DMS53 treated with DMSO at 0.1 percent for 48 hours (cell line): ENCODE results near the gene NUP210.
"Not testable (repeated sequence)": the region's sequence is repeated elsewhere in the genome, so short reads cannot be mapped to it uniquely, and the experiment has no call there.

Experiments
- DNase-seq: peaks from one replicate; lab custom pipeline; 2025; ENCODE audit not compliant: unreplicated experiment; lab: John Stamatoyannopoulos, UW

Gene NUP210

DNA sequence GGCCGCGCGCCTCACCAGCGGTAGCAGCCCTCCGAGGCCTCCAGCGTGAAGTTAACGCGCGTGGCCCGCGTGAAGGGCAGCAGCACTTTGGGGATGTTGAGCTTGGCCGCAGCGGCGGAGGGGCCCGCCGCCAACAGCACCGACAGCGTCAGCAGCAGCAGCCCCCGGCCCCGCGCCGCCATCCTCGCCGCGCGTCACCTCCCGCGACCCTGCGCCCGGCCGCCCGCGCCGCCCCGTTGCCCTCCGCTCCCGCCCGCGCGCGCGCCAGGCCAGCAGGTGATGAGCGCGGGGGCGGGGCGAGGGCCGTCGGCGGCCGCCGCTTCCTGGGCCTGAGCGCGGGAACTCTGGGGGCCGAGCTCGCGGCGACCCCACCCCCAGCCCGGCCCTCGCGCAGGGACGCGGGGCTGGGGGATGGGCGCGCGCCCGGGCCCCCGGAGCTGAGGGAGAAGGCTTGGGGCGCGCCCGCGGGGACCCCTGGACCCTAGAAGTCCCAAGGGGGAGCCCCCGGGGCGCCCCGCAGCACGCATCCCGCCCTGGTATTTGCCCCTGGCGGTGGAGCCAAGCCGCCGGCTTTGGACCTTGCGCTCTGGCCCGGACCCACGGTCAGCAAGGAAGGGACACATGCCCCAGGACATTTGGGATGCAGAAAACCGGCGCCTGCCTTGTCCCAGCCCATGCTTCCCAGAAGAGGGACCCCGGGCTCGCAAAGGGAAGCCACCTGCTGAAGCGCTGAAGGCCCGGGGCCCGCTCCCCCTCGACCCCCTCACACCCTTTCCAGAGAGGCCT lies at the start of gene NUP210:
NUP210 (minus strand) TSS at position 278 of the 786 bp plus-strand sequence; CDS start at position 182, 96 bp downstream.
- peak; percentile 1 for DNase-seq

DNA sequence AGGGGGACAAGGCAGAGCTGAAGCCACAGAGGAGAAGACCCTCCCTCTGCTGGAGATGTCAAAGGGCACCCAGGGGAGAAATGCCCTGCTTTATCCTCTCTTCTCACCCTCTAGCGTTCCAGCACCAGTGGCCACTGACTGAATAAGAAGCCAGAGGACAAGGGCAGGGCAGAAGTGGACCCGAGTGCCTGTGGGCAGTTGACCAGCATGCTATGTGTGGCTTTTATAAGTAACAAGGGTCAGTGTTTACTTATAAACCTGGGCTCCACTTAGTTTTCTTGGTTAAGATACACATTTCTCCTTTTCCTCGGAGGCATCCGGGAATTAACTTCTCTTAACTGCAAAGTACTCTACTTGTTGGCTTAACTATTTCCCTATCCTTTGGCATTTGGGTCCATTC lies 46.7 kb upstream of the NUP210 start:
- no peak for DNase-seq

DNA sequence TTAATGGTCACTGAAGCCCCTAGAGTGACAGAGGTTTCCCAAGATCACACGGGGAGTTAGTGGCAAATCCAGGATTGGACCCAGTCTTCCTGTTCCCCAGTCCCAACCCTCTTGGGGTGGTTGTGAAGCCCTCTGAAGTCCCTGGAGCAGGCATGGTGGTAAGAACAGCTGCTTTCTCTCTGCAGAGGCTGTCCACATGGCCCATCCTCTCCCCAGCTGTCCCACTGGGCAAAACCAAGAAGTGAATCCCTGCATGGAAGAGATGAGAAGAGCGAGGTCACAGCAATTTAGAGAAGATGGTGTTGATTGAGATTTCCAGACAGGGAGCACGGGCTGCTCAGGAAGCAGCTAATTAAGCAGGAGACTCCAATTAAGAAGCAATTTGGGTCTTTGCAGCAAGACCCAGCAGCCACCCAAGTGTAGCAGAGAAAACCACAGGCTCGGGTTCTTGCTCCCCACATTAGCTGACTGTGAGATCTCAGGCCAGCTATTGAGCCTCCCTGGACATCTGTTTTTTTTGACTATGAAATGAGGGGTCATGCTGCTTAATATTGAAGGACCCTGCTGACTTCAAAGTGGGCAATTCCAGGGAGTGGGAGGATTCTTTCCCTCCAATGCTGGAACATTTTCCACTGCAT lies 45.2 kb upstream of the NUP210 start:
- no peak for DNase-seq

DNA sequence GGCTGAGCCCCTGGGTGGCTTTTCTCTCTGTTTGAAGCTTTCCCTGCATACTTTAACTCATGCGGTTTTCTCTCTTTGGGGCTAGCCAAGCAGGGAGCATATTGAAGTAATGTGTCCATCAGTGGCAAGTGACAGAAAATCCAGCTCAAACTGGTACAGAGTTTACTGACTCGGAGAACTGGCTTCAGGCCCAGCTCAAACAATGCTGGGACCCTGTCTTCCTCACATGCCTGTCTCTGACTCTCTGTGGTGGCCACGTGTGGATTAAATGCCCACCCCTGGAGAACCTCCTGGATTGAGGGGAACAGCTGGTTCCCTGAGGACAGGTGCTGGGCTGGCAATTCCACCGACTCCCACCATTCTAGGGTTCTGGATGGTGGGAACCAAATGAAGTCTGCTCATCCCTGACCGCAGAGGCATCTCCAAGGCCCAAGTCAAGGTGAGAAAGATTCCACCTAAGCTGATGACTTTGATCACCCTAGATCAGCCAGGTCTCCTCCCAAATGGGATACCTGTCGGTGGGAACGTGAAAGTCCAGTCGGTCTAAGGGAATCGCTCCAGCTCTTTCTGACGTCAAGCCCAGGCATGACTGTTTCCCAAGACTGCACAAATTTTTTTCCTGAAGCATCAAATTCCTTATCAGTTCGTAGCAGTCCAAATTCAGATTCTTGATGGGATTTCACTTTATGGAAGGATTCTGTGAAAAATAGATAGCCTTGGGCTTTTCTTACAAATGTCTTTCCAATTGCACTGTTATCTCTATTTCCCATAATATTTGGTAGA lies 43.7 kb upstream of the NUP210 start:
- DNase-seq: no peak

DNA sequence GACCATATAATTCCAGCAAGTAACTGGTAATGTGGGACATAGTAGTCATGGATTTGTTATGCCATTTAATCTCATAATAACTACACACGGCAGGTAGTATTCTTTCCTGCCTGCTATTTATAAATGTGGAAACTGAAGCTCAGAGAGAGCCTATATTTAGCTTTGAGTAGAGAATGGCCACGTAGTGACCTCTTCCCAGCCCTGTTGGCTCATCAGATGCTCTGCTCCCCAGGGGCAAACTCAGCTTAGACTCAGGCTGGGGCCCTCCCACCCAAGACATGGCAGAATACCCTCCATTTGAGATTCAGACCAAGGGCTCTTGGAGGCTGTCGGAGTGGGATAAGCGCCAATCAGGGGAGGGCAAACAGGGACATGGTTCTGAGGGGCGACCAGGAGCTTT lies 42.7 kb upstream of the NUP210 start:
- no peak for DNase-seq

DNA sequence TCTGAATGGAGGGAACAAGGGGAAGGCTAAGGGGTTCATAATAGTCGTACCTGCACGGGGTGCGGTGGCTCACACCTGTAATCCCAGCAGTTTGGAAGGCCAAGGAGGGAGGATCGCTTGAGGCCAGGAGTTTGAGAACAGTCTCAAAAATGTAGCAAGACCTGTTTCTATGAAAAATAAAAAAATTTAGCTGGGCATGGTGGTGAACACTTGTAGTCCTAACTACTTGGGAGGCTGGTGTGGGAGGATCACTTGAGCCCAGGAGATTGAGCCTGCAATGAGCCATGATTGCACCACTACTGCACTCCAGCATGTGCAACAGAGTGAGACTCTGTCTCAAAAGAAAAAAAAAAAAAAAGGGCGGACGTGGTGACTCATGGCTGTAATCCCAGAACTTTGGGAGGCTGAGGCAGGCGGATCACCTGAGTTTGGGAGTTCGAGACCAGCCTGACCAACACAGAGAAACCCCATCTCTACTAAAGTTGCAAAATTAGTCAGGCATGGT lies 42.1 kb upstream of the NUP210 start:
- no peak for DNase-seq

DNA sequence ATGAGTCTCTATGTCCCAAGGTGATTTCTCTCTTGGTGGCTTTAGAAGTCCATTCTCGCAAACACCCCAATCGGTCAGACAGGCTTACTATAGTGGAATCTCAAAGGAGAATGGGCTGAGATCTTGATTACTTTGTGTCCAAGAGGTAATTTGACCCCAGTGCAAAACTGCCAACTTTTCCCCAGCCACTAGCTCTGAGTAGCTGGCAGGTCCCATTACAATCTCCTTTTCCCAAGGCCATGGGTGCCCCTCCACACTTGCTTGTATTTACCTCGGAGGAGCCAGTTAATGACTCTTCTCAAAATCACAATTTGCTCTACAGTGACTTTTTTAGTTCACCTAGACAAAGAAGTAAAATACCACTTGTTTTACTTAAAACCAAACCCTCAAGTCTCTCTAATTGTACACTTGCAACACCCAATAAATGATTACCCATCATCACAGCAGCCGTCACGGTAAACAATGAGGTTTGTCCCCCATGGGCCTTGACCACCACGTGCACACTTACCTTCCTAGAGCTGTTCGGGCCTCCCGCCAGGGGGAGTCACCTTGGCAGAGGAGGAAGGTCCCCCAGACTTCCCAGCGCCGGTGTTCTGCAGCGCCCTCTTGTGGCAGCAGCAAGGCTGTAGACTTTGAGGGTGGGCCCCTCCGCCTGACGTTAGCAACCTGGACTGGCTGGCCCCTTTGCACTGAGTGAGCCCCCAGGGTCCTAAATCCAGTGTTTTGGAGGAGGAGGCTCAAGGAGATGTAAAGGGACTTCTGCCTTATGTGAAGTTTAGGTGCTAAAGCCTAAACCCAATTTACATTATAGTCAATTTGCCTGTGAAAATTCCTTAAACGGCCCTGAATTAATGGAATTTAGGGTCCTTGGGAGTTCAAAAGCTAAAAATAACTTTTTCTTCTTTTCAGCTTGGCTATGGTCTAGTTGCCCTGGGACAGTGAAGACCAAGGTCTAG lies 41.3 kb upstream of the NUP210 start:
- no peak for DNase-seq

DNA sequence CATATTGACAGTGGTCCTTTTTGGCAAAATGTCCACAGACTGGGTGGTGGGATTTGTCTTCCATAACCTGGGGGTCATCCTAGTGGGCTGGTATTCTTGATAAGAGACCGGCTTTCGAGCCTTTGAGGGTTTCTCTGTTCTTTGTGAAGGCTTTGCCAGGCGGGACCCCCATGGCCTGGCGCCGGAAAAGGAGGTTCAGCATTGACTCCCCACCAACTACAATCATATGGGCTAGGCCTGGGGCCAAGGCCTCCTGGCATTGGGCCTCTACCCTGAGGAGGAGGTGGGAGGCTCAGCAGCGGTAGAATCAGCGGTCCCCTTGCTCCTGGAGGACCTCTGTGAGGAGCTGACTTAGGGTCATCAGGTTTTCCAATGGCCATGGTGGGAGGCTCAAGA lies 40.2 kb upstream of the NUP210 start:
- DNase-seq: no peak

DNA sequence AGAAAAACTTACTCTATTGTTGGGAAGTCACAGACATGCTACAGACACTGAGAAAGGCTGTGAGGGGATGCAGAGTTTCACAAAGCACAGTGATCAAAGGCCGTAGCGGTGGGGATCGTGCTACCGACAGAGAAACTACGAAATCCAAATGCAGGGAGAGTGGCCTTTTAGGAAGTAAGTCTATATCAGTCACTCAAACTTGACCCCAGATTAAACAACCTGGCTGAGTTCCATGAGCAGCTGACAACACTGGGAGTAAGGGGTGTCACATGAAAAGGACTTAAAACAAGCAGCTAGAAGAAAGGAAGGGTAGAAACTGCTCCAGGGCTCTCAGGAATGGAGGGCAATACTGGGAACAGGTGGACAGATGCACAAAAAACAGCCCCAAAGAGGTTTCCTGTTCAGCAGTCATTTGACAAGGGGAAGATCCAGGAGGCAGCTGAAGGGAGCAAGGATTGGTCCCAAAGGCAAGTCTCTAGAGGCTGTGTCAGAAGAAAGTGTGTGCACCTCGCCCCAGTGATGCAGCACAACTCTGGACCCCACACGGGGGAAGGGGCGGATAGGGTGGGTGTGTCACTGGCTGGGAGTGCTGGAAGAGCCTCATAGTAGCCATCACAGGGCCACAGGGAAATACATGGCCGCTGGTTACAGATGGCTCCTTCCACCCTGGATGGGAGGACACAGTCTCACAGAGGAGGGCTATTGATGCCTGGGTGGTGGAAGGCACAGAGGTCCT lies 39.7 kb upstream of the NUP210 start:
- DNase-seq: no peak

DNA sequence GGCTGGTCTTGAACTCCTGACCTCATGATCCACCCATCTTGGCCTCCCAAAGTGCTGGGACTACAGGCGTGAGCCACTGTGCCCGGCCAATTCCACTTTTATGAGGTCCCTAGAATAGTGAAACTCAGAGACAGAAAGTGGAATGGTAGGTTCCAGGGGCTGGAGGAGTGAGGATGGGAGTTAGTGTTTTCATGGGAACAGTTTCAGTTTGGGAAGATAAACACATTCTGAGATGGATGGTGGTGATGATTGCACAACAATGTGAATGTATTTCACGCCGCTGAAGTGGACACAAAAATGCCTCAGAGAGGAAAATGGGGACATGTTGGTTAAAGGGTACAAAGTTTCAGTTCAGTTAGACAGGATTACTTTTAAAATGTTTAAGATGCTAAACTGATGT lies 37.5 kb upstream of the NUP210 start:
- no peak for DNase-seq

DNA sequence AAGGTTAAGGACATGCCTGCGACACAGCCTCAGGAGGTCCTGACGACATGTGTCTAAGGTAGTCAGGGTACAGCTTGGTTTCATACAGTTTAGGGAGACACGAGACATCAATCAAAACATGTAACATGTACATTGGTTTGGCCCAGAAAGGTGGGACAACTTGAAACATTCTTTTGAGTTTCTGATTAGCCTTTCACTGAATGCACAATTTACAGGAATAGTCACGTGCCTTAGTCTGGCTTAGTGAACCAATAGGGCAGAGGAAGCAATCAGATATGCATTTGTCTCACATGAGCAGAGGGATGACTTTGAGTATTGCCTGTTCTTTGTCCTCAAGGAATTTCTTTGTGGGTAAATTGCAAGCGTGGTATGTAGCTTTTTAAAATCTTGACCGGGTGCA lies 35.5 kb upstream of the NUP210 start:
- no peak for DNase-seq

DNA sequence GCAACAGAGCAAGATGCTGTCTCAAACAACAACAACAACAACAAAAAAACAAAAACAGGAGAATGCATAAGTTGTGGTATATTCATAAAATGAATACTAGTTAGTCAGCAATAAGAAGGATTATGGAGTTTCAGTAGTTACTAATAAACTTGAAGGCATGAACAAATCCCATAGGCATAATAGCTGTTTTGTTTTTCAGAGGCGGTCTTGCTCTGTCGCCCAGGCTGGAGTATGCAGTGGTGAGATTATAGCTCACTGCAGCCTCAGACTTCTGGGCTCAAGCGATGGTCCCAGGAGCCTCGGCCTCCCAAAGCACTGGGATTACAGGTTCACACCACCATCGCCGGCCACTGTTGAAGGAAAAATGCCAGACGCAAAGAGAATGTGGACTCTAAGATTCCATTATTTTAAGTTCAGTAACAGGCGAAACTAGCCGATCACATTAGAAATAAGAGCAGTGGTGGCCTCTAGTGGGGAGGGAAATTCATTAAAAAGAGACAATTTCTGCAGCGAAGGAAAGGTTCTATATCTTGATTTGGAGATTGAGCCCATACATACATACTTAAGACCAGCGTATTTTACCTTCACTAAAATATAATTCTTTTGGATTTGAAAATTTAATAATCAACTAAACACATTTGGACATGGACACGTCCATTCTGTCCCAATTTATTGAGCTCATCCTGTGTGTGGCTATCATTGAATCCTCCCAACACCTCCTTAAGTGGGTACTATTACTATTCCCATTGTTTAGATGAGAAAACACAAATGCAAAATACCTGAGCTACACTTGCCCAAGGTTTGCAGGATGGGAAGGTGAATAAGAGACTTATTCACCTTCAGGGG lies 32.6 kb upstream of the NUP210 start:
- peak; percentile 27 for DNase-seq

DNA sequence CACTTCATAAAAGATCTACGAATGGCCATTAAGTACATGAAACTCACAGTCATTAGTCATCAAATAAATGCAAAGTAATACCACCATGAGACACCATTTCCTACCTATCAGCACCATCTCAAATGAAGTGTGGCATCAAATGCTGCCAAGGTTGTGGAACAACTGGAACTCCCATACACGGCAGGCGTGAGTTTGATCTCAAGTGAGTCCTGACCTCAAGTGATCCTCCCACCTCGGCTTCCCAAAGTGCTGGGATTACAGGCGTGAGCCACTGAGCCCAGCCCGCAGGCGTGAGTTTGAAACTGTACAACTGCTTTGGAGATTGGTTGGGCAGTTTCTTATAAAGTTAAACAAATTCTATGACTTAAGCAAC lies 31.2 kb upstream of the NUP210 start:
- DNase-seq: no peak

DNA sequence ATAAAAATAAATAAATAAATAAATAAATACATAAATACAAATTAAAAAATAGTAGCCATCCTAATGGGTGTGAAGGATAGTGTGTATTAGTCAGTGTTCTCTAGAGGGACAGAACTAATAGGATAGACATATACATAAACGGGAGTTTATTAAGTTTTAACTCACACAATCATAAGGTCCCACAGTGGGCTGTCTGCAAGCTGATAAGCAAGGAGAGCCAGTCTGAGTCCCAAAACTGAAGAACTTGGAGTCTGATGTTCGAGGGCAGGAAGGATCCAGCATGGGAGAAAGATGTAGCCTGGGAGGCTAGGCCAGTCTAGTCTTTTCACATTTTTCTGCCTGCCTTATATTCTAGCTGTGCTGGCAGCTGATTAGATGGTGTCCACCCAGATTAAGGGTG lies 22.8 kb upstream of the NUP210 start:
- DNase-seq: not testable (repeated sequence)

DNA sequence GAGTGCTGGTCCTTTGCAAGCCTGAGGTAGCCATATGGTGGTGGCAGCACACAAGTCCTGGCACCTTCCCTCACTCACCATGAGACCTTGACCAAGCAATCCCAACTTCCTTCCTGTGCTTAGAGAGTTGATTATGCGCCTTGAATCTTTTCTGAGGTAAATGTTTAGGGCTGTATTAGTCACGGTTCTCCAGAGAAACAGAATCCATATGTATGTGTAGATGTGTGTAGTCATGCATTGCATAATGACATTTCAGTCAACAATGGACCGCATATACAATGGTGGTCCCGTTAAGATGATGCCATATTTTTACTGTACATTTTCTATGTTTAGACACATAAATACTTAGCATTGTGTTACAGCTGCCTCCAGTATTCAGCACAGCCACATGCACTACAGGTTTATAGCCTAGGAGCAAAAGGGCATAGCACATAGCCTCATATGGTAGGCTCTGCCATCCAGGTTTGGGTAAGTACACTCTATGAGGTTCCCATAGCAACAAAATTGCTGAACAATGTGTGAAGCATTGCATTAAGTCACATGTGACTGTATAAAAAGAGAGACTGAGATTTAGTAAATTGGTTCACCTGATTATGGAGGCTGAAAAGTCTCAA lies 20.2 kb upstream of the NUP210 start:
- DNase-seq: no peak

DNA sequence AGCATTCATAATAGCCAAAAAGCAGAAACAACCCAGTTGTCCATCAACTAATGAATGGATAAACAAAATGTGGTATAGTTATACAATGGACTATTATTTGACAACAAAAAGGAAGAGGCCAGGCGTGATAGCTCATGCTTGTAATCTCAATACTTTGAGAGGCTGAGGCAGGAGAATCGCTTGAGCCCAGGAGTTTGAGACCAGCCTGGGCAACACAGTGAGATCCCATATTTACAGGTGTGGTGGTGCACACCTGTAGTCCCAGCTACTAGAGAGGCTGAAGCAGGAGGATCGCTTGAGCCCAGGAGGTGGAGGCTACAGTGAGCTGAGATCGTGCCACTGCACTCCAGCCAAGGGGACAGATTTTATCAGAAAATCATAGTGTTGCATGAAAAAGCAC lies 16.1 kb upstream of the NUP210 start:
- not testable (repeated sequence) for DNase-seq

DNA sequence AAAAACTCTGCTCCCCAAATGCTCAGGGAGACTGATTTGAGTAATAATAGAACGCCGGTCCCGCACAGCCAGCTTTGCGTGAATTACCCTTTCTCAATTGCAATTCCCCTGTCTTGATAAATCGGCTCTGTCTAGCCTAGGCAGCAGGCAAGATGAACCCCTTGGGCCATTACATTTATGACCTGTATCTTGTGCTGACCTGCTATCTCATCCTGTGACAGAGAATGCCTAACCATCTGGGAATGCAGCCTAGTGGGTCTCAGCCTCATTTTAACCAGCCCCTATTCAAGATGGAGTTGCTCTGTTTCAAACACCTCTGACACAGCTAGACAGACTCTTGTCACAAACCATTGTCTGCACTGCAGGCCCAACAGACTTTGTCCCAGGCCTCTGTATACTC lies 13.8 kb upstream of the NUP210 start:
- no peak for DNase-seq

DNA sequence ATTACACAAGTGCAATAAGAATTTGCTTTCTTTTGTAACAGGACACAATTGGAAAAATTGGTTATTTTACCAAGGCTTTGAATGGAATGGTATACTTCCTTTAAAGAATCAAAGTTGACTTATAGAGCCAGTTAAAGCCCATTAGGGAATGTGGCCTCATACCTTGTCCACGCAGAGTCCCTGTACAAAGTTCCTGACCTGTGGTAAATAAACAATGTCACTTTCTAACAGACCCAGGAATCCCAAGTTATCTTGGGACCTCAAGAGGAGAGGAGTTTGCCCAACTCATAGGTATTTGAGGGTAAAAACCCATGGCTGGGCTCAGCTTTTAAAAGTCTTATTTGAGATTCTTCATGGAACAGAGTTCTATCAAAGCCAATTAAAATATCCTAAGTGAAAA lies 12.0 kb upstream of the NUP210 start:
- no peak for DNase-seq

DNA sequence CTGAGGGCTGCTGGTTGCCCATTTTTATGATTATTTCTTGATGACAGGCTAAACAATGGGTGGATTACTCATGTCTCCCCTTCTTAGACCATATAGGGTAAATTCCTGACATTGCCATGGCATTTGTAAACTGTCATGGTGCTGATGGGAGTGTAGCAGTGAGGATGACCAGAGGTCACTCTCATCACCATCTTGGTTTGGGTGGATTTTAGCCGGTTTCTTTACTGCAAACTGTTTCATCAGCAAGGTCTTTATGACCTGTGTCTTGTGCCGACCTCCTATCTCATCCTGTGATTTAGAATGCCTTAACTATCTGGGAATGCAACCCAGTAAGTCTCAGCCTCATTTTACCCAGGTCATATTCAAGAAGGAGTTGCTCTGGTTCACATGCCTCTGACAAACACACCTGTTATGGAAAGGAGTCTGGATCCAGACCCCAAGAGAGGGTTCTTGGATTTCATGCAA lies 10.3 kb upstream of the NUP210 start:
- DNase-seq: not testable (repeated sequence)
